ENCODE measurements around the gene SGPP1.

Gene SGPP1

DNA sequence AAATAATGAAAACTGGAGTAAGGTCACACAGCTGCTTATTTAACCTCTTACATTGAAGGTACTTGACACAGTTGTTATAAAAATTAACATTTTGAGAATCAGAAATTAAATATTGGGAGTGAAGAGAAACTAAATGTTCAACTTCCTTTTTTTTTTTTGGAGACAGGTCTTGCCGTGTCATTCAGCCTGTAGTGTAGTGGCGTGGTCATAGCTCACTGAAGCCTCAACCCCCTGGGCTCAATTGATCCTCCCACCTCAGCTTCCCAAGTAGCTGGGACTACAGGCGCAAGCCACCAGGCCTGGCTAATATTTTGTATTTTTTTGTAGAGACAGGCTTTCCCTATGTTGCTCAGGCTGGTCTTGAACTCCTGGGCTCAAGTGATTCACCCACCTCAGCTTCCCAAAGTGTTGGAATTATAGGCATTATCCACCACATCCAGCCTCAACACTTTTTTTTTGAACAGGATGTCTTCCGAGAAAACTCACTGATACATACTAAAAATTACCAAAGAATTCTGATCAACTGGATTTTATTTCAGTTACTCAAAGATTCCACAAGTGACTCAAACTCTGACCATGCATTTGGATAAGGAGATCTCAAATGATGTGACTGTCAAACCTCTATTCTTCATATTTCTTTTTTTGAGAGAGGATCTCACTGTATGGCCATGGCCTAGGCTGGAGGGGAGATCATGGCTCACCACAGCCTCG is 35.4 kb downstream of the SGPP1 start:
- POLR2A ChIA-PET: no interaction called here
- H3K4me3 ChIP-seq (ENCODE audit: low read depth, low read length): no peak overlapping the region
- no peaks in the 10 kb centered on the region for H3K9me3 ChIP-seq (ENCODE audit: control insufficient read depth, insufficient read depth, low read depth, low read length)
- CTCF ChIA-PET: interaction anchor here (0.6 to 1.0 kb wide), 3 partner anchors 17 to 73 kb away, joined by 3 to 6 read pairs (median 3); no protein-coding TSS in a partner anchor
- peaks cover 0 to 3% of the 10 kb centered on the region in 2 experiments for H3K36me3 ChIP-seq (ENCODE audit: control insufficient read depth in 2 of 2, insufficient read depth in 1 of 2, low read length in 2 of 2)
- no peak overlapping the region for H3K27ac ChIP-seq (ENCODE audit: extremely low read depth, low read depth, low read length)
- H3K4me1 ChIP-seq (ENCODE audit: control insufficient read depth, insufficient read depth, low read length): no peaks in the 10 kb centered on the region
- TF ChIP-seq, protein P1, sequence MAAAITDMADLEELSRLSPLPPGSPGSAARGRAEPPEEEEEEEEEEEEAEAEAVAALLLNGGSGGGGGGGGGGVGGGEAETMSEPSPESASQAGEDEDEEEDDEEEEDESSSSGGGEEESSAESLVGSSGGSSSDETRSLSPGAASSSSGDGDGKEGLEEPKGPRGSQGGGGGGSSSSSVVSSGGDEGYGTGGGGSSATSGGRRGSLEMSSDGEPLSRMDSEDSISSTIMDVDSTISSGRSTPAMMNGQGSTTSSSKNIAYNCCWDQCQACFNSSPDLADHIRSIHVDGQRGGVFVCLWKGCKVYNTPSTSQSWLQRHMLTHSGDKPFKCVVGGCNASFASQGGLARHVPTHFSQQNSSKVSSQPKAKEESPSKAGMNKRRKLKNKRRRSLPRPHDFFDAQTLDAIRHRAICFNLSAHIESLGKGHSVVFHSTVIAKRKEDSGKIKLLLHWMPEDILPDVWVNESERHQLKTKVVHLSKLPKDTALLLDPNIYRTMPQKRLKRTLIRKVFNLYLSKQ (tag by site-specific recombination; IDR thresholded peaks at IDR 0.05; ENCODE audit: borderline replicate concordance): no peak
- TF ChIP-seq ZSCAN23 (tag by site-specific recombination; IDR thresholded peaks at IDR 0.05) (no peak), ZFHX2 (tag by site-specific recombination; conservative IDR thresholded peaks at IDR 0.05) (no peak), ZNF426 (tag by site-specific recombination; IDR thresholded peaks at IDR 0.05) (no peak), ZNF114 (tag by site-specific recombination; IDR thresholded peaks at IDR 0.05) (no peak), ZNF24 (tag by site-specific recombination; IDR thresholded peaks at IDR 0.05) (no peak), KLF8 (tag by site-specific recombination; IDR thresholded peaks at IDR 0.05) (no peak), HOXD13 (CRISPR knock-in tag; IDR thresholded peaks at IDR 0.05; ENCODE audit: borderline replicate concordance) (no peak), ZNF626 (tag by site-specific recombination; IDR thresholded peaks at IDR 0.05) (no peak), ZNF175 (tag by site-specific recombination; IDR thresholded peaks at IDR 0.05) (no peak), SP3 (tag by site-specific recombination; IDR thresholded peaks at IDR 0.05) (no peak), ZNF792 (tag by site-specific recombination; IDR thresholded peaks at IDR 0.05) (no peak), ZNF791 (tag by site-specific recombination; IDR thresholded peaks at IDR 0.05) (no peak)
- TF ChIP-seq, protein P2, sequence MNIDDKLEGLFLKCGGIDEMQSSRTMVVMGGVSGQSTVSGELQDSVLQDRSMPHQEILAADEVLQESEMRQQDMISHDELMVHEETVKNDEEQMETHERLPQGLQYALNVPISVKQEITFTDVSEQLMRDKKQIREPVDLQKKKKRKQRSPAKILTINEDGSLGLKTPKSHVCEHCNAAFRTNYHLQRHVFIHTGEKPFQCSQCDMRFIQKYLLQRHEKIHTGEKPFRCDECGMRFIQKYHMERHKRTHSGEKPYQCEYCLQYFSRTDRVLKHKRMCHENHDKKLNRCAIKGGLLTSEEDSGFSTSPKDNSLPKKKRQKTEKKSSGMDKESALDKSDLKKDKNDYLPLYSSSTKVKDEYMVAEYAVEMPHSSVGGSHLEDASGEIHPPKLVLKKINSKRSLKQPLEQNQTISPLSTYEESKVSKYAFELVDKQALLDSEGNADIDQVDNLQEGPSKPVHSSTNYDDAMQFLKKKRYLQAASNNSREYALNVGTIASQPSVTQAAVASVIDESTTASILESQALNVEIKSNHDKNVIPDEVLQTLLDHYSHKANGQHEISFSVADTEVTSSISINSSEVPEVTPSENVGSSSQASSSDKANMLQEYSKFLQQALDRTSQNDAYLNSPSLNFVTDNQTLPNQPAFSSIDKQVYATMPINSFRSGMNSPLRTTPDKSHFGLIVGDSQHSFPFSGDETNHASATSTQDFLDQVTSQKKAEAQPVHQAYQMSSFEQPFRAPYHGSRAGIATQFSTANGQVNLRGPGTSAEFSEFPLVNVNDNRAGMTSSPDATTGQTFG (tag by site-specific recombination; IDR thresholded peaks at IDR 0.05; ENCODE audit: borderline replicate concordance): no peak
- TF ChIP-seq, protein P3, sequence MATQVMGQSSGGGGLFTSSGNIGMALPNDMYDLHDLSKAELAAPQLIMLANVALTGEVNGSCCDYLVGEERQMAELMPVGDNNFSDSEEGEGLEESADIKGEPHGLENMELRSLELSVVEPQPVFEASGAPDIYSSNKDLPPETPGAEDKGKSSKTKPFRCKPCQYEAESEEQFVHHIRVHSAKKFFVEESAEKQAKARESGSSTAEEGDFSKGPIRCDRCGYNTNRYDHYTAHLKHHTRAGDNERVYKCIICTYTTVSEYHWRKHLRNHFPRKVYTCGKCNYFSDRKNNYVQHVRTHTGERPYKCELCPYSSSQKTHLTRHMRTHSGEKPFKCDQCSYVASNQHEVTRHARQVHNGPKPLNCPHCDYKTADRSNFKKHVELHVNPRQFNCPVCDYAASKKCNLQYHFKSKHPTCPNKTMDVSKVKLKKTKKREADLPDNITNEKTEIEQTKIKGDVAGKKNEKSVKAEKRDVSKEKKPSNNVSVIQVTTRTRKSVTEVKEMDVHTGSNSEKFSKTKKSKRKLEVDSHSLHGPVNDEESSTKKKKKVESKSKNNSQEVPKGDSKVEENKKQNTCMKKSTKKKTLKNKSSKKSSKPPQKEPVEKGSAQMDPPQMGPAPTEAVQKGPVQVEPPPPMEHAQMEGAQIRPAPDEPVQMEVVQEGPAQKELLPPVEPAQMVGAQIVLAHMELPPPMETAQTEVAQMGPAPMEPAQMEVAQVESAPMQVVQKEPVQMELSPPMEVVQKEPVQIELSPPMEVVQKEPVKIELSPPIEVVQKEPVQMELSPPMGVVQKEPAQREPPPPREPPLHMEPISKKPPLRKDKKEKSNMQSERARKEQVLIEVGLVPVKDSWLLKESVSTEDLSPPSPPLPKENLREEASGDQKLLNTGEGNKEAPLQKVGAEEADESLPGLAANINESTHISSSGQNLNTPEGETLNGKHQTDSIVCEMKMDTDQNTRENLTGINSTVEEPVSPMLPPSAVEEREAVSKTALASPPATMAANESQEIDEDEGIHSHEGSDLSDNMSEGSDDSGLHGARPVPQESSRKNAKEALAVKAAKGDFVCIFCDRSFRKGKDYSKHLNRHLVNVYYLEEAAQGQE (tag by site-specific recombination; IDR thresholded peaks at IDR 0.05): no peak
- TF ChIP-seq, protein P4, sequence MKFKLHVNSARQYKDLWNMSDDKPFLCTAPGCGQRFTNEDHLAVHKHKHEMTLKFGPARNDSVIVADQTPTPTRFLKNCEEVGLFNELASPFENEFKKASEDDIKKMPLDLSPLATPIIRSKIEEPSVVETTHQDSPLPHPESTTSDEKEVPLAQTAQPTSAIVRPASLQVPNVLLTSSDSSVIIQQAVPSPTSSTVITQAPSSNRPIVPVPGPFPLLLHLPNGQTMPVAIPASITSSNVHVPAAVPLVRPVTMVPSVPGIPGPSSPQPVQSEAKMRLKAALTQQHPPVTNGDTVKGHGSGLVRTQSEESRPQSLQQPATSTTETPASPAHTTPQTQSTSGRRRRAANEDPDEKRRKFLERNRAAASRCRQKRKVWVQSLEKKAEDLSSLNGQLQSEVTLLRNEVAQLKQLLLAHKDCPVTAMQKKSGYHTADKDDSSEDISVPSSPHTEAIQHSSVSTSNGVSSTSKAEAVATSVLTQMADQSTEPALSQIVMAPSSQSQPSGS (tag by site-specific recombination; IDR thresholded peaks at IDR 0.05; ENCODE audit: low read depth): no peak

Data from HEK293 (cell line).